Measurements from ENCODE around the gene CACNA2D3. TPM values are rescaled to one million over a fixed set of nuclear protein-coding genes. Genes with fewer than 3 reads are reported as not detected.

Gene CACNA2D3
- total and polyA plus RNA-seq, 7 donors, result 2.7 to 13.5 (median 9.0) TPM

DNA sequence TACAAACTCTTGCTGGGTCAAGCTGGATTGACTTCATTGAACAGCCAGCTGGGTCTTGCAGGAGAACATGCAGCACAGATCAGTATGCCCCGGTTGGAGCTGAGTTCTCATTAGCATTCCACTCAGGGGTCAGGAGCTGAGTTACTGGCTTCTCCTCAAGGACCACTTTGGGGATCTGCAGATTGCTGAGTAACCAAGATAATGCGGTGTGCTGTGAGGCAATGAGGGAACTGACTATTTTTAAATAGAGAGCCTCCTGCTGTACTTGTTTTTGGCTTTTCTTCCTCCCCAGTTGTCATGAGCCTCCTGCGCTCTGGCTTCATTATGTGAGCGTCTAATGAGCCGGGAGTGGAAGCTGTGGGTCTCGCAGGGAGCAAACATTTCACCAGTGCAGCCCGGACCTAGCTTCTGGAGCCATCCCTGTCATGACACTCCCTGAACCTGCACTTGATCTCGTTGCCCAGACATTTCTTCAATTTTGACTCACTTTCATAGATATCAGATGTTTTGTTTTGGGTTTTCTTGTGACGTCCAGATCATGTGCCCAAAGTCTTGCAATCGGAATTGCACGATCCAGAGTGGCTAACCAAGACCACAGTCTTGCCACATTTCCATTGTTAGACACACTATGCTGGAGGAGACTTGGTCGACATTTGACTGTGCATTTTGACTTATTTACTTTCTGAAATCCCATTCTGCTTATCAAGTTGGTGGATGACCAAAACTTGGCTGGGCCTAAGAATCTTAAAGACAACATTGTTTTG, 478.3 kb downstream of the CACNA2D3 start:
- peak overlapping the region; percentile 64 for H3K27ac ChIP-seq
- peak overlapping the region; percentile 57 for H3K4me3 ChIP-seq
- no peaks in the 10 kb centered on the region for H3K36me3 ChIP-seq (ENCODE audit: insufficient read depth in 1 of 2, low read depth in 1 of 2)
- TF ChIP-seq CTCF (IDR thresholded peaks at IDR 0.05), result no peak
- peaks cover 17% of the 10 kb centered on the region for H3K4me1 ChIP-seq
- ATAC-seq (peak; percentile 45 to 76 (median 68)), DNase-seq (no peak)
- no peaks in the 10 kb centered on the region for H3K27me3 ChIP-seq (ENCODE audit: insufficient read depth in 3 of 3, low read length in 2 of 3)
- intact Hi-C loops (cut with DNase I), result no loop called here
- H3K9me3 ChIP-seq, result no peaks in the 10 kb centered on the region
- 20 to 28% (median 24%) methylated on average over 12 of the region's 12 CpGs for WGBS, 3 donors

DNA sequence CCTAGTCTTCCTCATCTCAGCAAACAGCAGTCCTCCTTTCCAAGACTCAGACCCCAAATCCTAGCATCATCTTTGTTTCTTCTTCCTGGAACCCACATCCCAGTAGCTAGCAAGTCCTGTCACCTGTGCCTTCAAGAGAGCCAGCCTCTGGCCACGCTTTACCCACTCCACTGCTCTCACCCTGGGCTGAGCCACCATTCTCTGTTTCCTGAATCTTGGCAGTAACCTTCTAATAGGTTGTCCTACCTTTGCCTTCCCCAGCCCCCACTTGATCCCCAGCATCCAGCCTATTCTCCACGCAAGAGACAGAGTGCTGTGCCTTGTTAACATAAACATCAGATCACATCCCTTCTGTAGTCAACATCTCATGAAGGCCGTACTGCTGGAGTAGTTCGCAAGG, 482.1 kb downstream of the CACNA2D3 start:
- Histone ChIP-seq H3K27me3 (ENCODE audit: insufficient read depth in 3 of 3, low read length in 2 of 3) (no peaks in the 10 kb centered on the region), H3K4me3 (no peak overlapping the region), H3K36me3 (ENCODE audit: insufficient read depth in 1 of 2, low read depth in 1 of 2) (no peaks in the 10 kb centered on the region), H3K27ac (no peak overlapping the region), H3K4me1 (peaks cover 12% of the 10 kb centered on the region), H3K9me3 (no peaks in the 10 kb centered on the region)
- intact Hi-C loops (cut with DNase I), result no loop called here
- DNase-seq (no peak), ATAC-seq (no peak)
- TF ChIP-seq CTCF (IDR thresholded peaks at IDR 0.05), result no peak
- 93 to 98% (median 93%) methylated on average over 4 of the region's 4 CpGs for WGBS, 3 donors

- no peak for ATAC-seq
- Histone ChIP-seq H3K36me3 (ENCODE audit: insufficient read depth in 1 of 2, low read depth in 1 of 2) (no peaks in the 10 kb centered on the region), H3K27me3 (ENCODE audit: insufficient read depth in 3 of 3, low read length in 2 of 3) (no peaks in the 10 kb centered on the region), H3K4me1 (peaks cover 3% of the 10 kb centered on the region), H3K27ac (no peak overlapping the region), H3K9me3 (no peaks in the 10 kb centered on the region), H3K4me3 (no peak overlapping the region)
- intact Hi-C loops (cut with DNase I), result no loop called here
- no peak for TF ChIP-seq CTCF (IDR thresholded peaks at IDR 0.05)
- no peak for DNase-seq
These were observed 485.7 kb downstream of the CACNA2D3 start for GRCh38 chr3:54608041-54608440.

DNA sequence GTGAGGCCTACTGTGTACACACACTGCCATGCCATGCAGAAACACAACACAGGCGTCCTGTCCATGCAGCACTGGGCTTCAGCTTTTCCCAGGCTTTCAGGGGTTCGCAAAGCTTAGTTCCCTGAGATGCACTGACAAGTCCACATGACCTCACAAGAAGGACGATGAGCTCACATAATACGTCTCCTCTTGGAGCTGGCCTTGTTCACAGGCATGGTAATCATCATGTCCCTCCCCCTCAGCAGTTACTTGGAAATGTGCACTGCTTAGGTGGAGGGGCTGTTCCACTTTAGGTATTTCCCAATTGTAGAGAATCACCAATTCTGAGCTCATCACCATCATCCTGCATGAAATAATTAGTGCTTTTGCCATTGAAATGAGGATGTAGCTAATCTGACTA, 496.7 kb downstream of the CACNA2D3 start:
- Histone ChIP-seq H3K36me3 (ENCODE audit: insufficient read depth in 1 of 2, low read depth in 1 of 2) (no peaks in the 10 kb centered on the region), H3K27ac (no peak overlapping the region), H3K9me3 (no peaks in the 10 kb centered on the region), H3K27me3 (ENCODE audit: insufficient read depth in 3 of 3, low read length in 2 of 3) (peaks cover 0 to 2% (median 0%) of the 10 kb centered on the region in 3 donors), H3K4me3 (no peak overlapping the region), H3K4me1 (no peaks in the 10 kb centered on the region)
- TF ChIP-seq CTCF (IDR thresholded peaks at IDR 0.05), result no peak
- 85 to 90% (median 88%) methylated on average over 4 of the region's 4 CpGs for WGBS, 3 donors
- ATAC-seq (no peak), DNase-seq (no peak)
- intact Hi-C loops (cut with DNase I), result no loop called here

- Histone ChIP-seq H3K36me3 (ENCODE audit: insufficient read depth in 1 of 2, low read depth in 1 of 2) (no peaks in the 10 kb centered on the region), H3K4me1 (no peaks in the 10 kb centered on the region), H3K27me3 (ENCODE audit: insufficient read depth in 3 of 3, low read length in 2 of 3) (peaks cover 0 to 2% (median 0%) of the 10 kb centered on the region in 3 donors), H3K9me3 (no peaks in the 10 kb centered on the region), H3K27ac (no peak overlapping the region), H3K4me3 (no peak overlapping the region)
- no peak for ATAC-seq
- no peak for TF ChIP-seq CTCF (IDR thresholded peaks at IDR 0.05)
- no peak for DNase-seq
- 58 to 66% (median 63%) methylated on average over 3 of the region's 3 CpGs for WGBS, 3 donors
- intact Hi-C loops (cut with DNase I), result no loop called here
These were observed 497.2 kb downstream of the CACNA2D3 start for GRCh38 chr3:54619531-54619930.

Data from psoas muscle (tissue), 8 donors.